Trophoblast cell (in vitro differentiated cells and primary cell): ENCODE measurements around the gene TGDS.

Experiments
- DNase-seq, 2 donors: peaks; one replicate each; pipeline ENCODE4 v3.0.0-alpha.2; 2016
- H2AFZ ChIP-seq: 2 replicates; pipeline ENCODE4 v1.6.1; 2013; ENCODE audit warnings: low read length, moderate library complexity, mild to moderate bottlenecking; ENCODE audit not compliant: insufficient read depth, poor library complexity
- H2AK5ac ChIP-seq: 2 replicates; pipeline ENCODE4 v1.6.1; 2013; ENCODE audit warnings: mild to moderate bottlenecking, low read length
- H2BK120ac ChIP-seq: 2 replicates; pipeline ENCODE4 v1.6.1; 2013; ENCODE audit warnings: low read length, mild to moderate bottlenecking, moderate library complexity; ENCODE audit not compliant: insufficient read depth, poor library complexity
- H2BK12ac ChIP-seq: 2 replicates; pipeline ENCODE4 v1.6.1; 2013; ENCODE audit warnings: mild to moderate bottlenecking, low read length, moderate library complexity
- H2BK5ac ChIP-seq: 2 replicates; pipeline ENCODE4 v1.6.1; 2013; ENCODE audit warnings: low read length, low read depth, moderate library complexity, mild to moderate bottlenecking; ENCODE audit not compliant: poor library complexity
- H3K14ac ChIP-seq: 2 replicates; pipeline ENCODE4 v1.6.1; 2013; ENCODE audit warnings: mild to moderate bottlenecking, low read length
- H3K18ac ChIP-seq: 2 replicates; pipeline ENCODE4 v1.6.1; 2013; ENCODE audit warnings: mild to moderate bottlenecking, low read length
- H3K23ac ChIP-seq: 2 replicates; pipeline ENCODE4 v1.6.1; 2013; ENCODE audit warnings: low read length
- H3K27ac ChIP-seq: 2 replicates; pipeline ENCODE4 v1.5.1; 2013; ENCODE audit warnings: low read depth, mild to moderate bottlenecking, inconsistent platforms, low read length, moderate library complexity
- H3K27me3 ChIP-seq: 2 replicates; pipeline ENCODE4 v1.6.1; 2013; ENCODE audit warnings: inconsistent platforms, mild to moderate bottlenecking, low read length, moderate library complexity; ENCODE audit not compliant: insufficient read depth
- H3K36me3 ChIP-seq, 2 experiments: 1 replicate in 1 of 2; 2 replicates in 1 of 2; pipeline ENCODE4 v1.6.1; 2013; ENCODE audit warnings: low read length in 2 of 2, mild to moderate bottlenecking in 2 of 2, moderate library complexity in 1 of 2; ENCODE audit not compliant: insufficient read depth in 2 of 2, control insufficient read depth in 1 of 2
- H3K4ac ChIP-seq: 2 replicates; pipeline ENCODE4 v1.6.1; 2013; ENCODE audit warnings: low read depth, mild to moderate bottlenecking, low read length, moderate library complexity
- H3K4me1 ChIP-seq, 2 experiments: 1 replicate in 1 of 2; 2 replicates in 1 of 2; pipeline ENCODE4 v1.6.1; 2013; ENCODE audit warnings: low read length in 2 of 2, mild to moderate bottlenecking in 2 of 2, moderate library complexity in 1 of 2; ENCODE audit not compliant: insufficient read depth in 2 of 2, control insufficient read depth in 1 of 2
- H3K4me2 ChIP-seq: 2 replicates; pipeline ENCODE4 v1.6.1; 2013; ENCODE audit warnings: inconsistent platforms, mild to moderate bottlenecking, low read length, moderate library complexity
- H3K4me3 ChIP-seq: 2 replicates; pipeline ENCODE4 v1.5.1; 2013; ENCODE audit warnings: mild to moderate bottlenecking, low read depth, low read length, inconsistent platforms
- H3K79me1 ChIP-seq: one replicate; pipeline ENCODE4 v1.6.1; 2013; ENCODE audit warnings: low read length
- H3K79me2 ChIP-seq: 2 replicates; pipeline ENCODE4 v1.6.1; 2013; ENCODE audit warnings: low read length, mild to moderate bottlenecking; ENCODE audit not compliant: control insufficient read depth, insufficient read depth, poor library complexity
- H3K9ac ChIP-seq: 2 replicates; pipeline ENCODE4 v1.6.1; 2013; ENCODE audit warnings: mild to moderate bottlenecking, low read length
- H3K9me3 ChIP-seq: 2 replicates; pipeline ENCODE4 v1.6.1; 2013; ENCODE audit warnings: low read depth, mild to moderate bottlenecking, control low read depth, inconsistent platforms, low read length; ENCODE audit not compliant: insufficient read depth
- H4K12ac ChIP-seq: 2 replicates; pipeline ENCODE4 v1.6.1; 2013; ENCODE audit warnings: low read depth, mild to moderate bottlenecking, low read length, moderate library complexity
- H4K8ac ChIP-seq: 2 replicates; pipeline ENCODE4 v1.6.1; 2013; ENCODE audit warnings: low read depth, mild to moderate bottlenecking, low read length, moderate library complexity
- H4K91ac ChIP-seq: one replicate; pipeline ENCODE4 v1.6.1; 2013; ENCODE audit warnings: low read depth, mild to moderate bottlenecking, low read length, moderate library complexity
- WGBS: extraction: QIAGEN DNeasy Blood & Tissue Kit; methylation state at CpG from one replicate; pipeline ENCODE4 v1.1.7; 2013; ENCODE audit warnings: missing lambda C conversion rate; ENCODE audit not compliant: insufficient read length, insufficient coverage; ENCODE audit errors: extremely low coverage; 5-methylcytosine and 5-hydroxymethylcytosine counted together

TGDS gene

GRCh38 chr13:94556041-94556440 lies 39.9 kb downstream of the TGDS start:
- Histone ChIP-seq H3K23ac (no peak overlapping the region), H3K36me3 (no peaks in the 10 kb centered on the region), H3K27me3 (no peaks in the 10 kb centered on the region), H4K91ac (no peak overlapping the region), H4K12ac (no peak overlapping the region), H2AK5ac (no peak overlapping the region), H2AFZ (no peak overlapping the region), H3K79me2 (no peaks in the 10 kb centered on the region), H3K27ac (no peak overlapping the region), H3K4me1 (no peaks in the 10 kb centered on the region), H3K18ac (no peak overlapping the region), H3K79me1 (no peaks in the 10 kb centered on the region), H2BK120ac (no peak overlapping the region), H3K14ac (no peak overlapping the region), H3K9me3 (no peaks in the 10 kb centered on the region), H2BK12ac (no peak overlapping the region), H3K4ac (no peak overlapping the region), H3K9ac (no peak overlapping the region), H2BK5ac (no peak overlapping the region), H3K4me2 (no peak overlapping the region), H3K4me3 (no peak overlapping the region), H4K8ac (no peak overlapping the region)
- no CpG with 5 or more reads among the region's 1 CpG for WGBS
- no peak for DNase-seq

GRCh38 chr13:94553766-94554165 lies 42.2 kb downstream of the TGDS start:
- Histone ChIP-seq H3K18ac (no peak overlapping the region), H2BK5ac (no peak overlapping the region), H3K27me3 (no peaks in the 10 kb centered on the region), H2BK120ac (no peak overlapping the region), H3K79me2 (peaks cover 4% of the 10 kb centered on the region), H3K27ac (no peak overlapping the region), H2AK5ac (no peak overlapping the region), H3K23ac (no peak overlapping the region), H3K9me3 (no peaks in the 10 kb centered on the region), H4K8ac (no peak overlapping the region), H2BK12ac (no peak overlapping the region), H3K4me1 (no peaks in the 10 kb centered on the region), H3K14ac (no peak overlapping the region), H3K79me1 (peaks cover 6% of the 10 kb centered on the region), H3K4me2 (no peak overlapping the region), H3K4ac (no peak overlapping the region), H4K91ac (no peak overlapping the region), H3K4me3 (no peak overlapping the region), H4K12ac (no peak overlapping the region), H3K9ac (no peak overlapping the region), H3K36me3 (no peaks in the 10 kb centered on the region), H2AFZ (no peak overlapping the region)
- DNase-seq, result no peak
- WGBS, result no CpG with 5 or more reads among the region's 4 CpGs

- H2AFZ ChIP-seq, result no peak overlapping the region
- H2BK12ac ChIP-seq, result no peak overlapping the region
- H4K12ac ChIP-seq, result no peak overlapping the region
- no peak overlapping the region for H3K27ac ChIP-seq
- no peak overlapping the region for H3K4ac ChIP-seq
- no peak overlapping the region for H3K4me2 ChIP-seq
- no peak overlapping the region for H3K9ac ChIP-seq
- no peak overlapping the region for H3K14ac ChIP-seq
- H4K8ac ChIP-seq, result no peak overlapping the region
- no peak overlapping the region for H3K23ac ChIP-seq
- H3K4me3 ChIP-seq, result no peak overlapping the region
- DNase-seq, result peak in 1 of 2 donors; percentile 52
- H3K79me1 ChIP-seq, result peaks cover 7% of the 10 kb centered on the region
- no peaks in the 10 kb centered on the region for H3K9me3 ChIP-seq
- no CpG with 5 or more reads among the region's 5 CpGs for WGBS
- H3K36me3 ChIP-seq, result no peaks in the 10 kb centered on the region
- H3K4me1 ChIP-seq, result peaks cover 3 to 4% of the 10 kb centered on the region in 2 experiments
- H3K79me2 ChIP-seq, result peaks cover 5% of the 10 kb centered on the region
- no peak overlapping the region for H3K18ac ChIP-seq
- no peak overlapping the region for H2BK120ac ChIP-seq
- H3K27me3 ChIP-seq, result no peaks in the 10 kb centered on the region
- no peak overlapping the region for H2AK5ac ChIP-seq
- no peak overlapping the region for H4K91ac ChIP-seq
- H2BK5ac ChIP-seq, result no peak overlapping the region
Observed at GRCh38 chr13:94552095-94552494, 43.9 kb downstream of the TGDS start.

- DNase-seq, result peak; percentile 7 to 50
- Histone ChIP-seq H3K4me1 (peaks cover 13 to 14% of the 10 kb centered on the region in 2 experiments), H3K79me1 (peaks cover 7% of the 10 kb centered on the region), H3K4me2 (peak overlapping the region; percentile 82), H3K23ac (no peak overlapping the region), H3K4me3 (peak overlapping the region; percentile 77), H4K8ac (peak overlapping the region; percentile 63), H3K27ac (peak overlapping the region; percentile 28), H3K9ac (peak overlapping the region; percentile 1), H3K27me3 (no peaks in the 10 kb centered on the region), H2BK5ac (no peak overlapping the region), H3K79me2 (peaks cover 5% of the 10 kb centered on the region), H3K36me3 (no peaks in the 10 kb centered on the region), H2AK5ac (no peak overlapping the region), H3K4ac (no peak overlapping the region), H4K91ac (peak overlapping the region; percentile 37), H3K14ac (peak overlapping the region; percentile 18), H3K18ac (peak overlapping the region; percentile 54), H2AFZ (peak overlapping the region; percentile 95), H2BK12ac (peak overlapping the region; percentile 23), H2BK120ac (peak overlapping the region; percentile 28), H3K9me3 (peaks cover 2% of the 10 kb centered on the region), H4K12ac (peak overlapping the region; percentile 60)
- no CpG with 5 or more reads among the region's 21 CpGs for WGBS
Observed at GRCh38 chr13:94550062-94550738, 45.8 kb downstream of the TGDS start.
